GM23338 (cell line): ENCODE results near the gene COL6A1. TPM values are rescaled to one million over a fixed set of nuclear protein-coding genes. Genes with fewer than 3 reads are reported as not detected.

ENCODE experiments used
- ATAC-seq: fragments of 200-7000 bp; cut with Tn5 transposase; 3 replicates; pipeline ENCODE4 v1.9.1; 2020
- DNase-seq: peaks from one replicate; pipeline ENCODE4 v3.0.0-alpha.2; 2015; ENCODE audit warnings: low spot score
- H2AFZ ChIP-seq: fragments of 200-600 bp; sonication (generic); 2 replicates; pipeline ENCODE4 v1.8.0; 2016; ENCODE audit warnings: antibody characterized with exemption, mild to moderate bottlenecking, moderate library complexity
- H3F3A ChIP-seq: fragments of 200-600 bp; sonication (generic); replicated peaks from 2 replicates; pipeline ENCODE4 v1.8.0; 2017; ENCODE audit warnings: antibody characterized with exemption, mixed run types, low read depth
- H3K27ac ChIP-seq: fragments of 200-600 bp; sonication (generic); 2 replicates; pipeline ENCODE4 v1.6.1; 2016; ENCODE audit warnings: low read depth
- H3K27me3 ChIP-seq: fragments of 200-600 bp; sonication (generic); 2 replicates; pipeline ENCODE4 v1.8.0; 2016; ENCODE audit warnings: mild to moderate bottlenecking, mixed run types, moderate library complexity; ENCODE audit not compliant: insufficient read depth
- H3K36me3 ChIP-seq: fragments of 200-600 bp; sonication (generic); 2 replicates; pipeline ENCODE4 v1.8.0; 2016; ENCODE audit warnings: mild to moderate bottlenecking; ENCODE audit not compliant: insufficient read depth
- H3K4me1 ChIP-seq: fragments of 200-600 bp; sonication (generic); 2 replicates; pipeline ENCODE4 v1.8.0; 2016; ENCODE audit warnings: mild to moderate bottlenecking, moderate library complexity; ENCODE audit not compliant: insufficient read depth
- H3K4me2 ChIP-seq: fragments of 200-600 bp; sonication (generic); 2 replicates; pipeline ENCODE4 v1.7.1; 2017; ENCODE audit warnings: mixed run types
- H3K4me3 ChIP-seq: fragments of 200-600 bp; sonication (generic); 2 replicates; pipeline ENCODE4 v1.6.1; 2016; ENCODE audit warnings: mixed run types
- H3K79me2 ChIP-seq: fragments of 200-600 bp; sonication (generic); replicated peaks from 2 replicates; pipeline ENCODE4 v1.8.0; 2017; ENCODE audit warnings: mild to moderate bottlenecking; ENCODE audit not compliant: insufficient read depth
- H3K9me2 ChIP-seq: fragments of 200-600 bp; sonication (generic); 2 replicates; pipeline ENCODE4 v1.8.0; 2017; ENCODE audit not compliant: insufficient read depth
- H4K20me1 ChIP-seq: fragments of 200-600 bp; sonication (generic); replicated peaks from 2 replicates; pipeline ENCODE4 v1.8.0; 2017; ENCODE audit warnings: mild to moderate bottlenecking; ENCODE audit not compliant: insufficient read depth
- H3K27ac Mint-ChIP-seq: 2 replicates; pipeline ENCODE4 v1.8.0; 2020; ENCODE audit warnings: inconsistent platforms, mild to moderate bottlenecking, moderate library complexity, mixed read lengths
- H3K27me3 Mint-ChIP-seq: 3 replicates; pipeline ENCODE4 v1.8.0; 2022; ENCODE audit warnings: low read depth, mild to moderate bottlenecking, moderate library complexity, mixed read lengths, inconsistent platforms; ENCODE audit not compliant: insufficient read depth, poor library complexity
- H3K36me3 Mint-ChIP-seq: 3 replicates; pipeline ENCODE4 v1.8.0; 2021; ENCODE audit warnings: low read depth, mild to moderate bottlenecking, inconsistent platforms, moderate library complexity, mixed read lengths
- H3K4me1 Mint-ChIP-seq: 3 replicates; pipeline ENCODE4 v1.8.0; 2020; ENCODE audit warnings: mild to moderate bottlenecking, inconsistent platforms, mixed read lengths
- H3K4me3 Mint-ChIP-seq: 3 replicates; pipeline ENCODE4 v1.8.0; 2021; ENCODE audit warnings: moderate library complexity, mild to moderate bottlenecking, inconsistent platforms, mixed read lengths
- H3K9me3 Mint-ChIP-seq: 3 replicates; pipeline ENCODE4 v1.8.0; 2020; ENCODE audit warnings: moderate library complexity, mild to moderate bottlenecking, inconsistent platforms, mixed read lengths
- CREB1 ChIP-seq: fragments of 250-450 bp; sonication (Bioruptor Pico); IDR thresholded peaks from 2 replicates; pipeline ENCODE4 v1.5.0; 2020; ENCODE audit warnings: low read depth, mild to moderate bottlenecking, moderate library complexity
- EZH2phosphoT487 ChIP-seq: fragments of 200-600 bp; sonication (generic); IDR thresholded peaks from one replicate; pipeline ENCODE4 v1.8.1; 2018; ENCODE audit warnings: antibody characterized with exemption; ENCODE audit not compliant: unreplicated experiment
- JUNB ChIP-seq: IDR thresholded peaks from one replicate; pipeline ENCODE4 v1.6.1; 2016; ENCODE audit warnings: antibody characterized with exemption; ENCODE audit not compliant: unreplicated experiment
- NANOG ChIP-seq: IDR thresholded peaks from 2 replicates; pipeline ENCODE4 v1.6.1; 2016; ENCODE audit warnings: antibody characterized with exemption, borderline replicate concordance
- POLR2AphosphoS5 ChIP-seq: IDR thresholded peaks from 2 replicates; pipeline ENCODE4 v1.6.1; 2016; ENCODE audit warnings: antibody characterized with exemption, low read depth
- STAT1 ChIP-seq: IDR thresholded peaks from one replicate; pipeline ENCODE4 v1.6.1; 2016; ENCODE audit warnings: antibody characterized with exemption; ENCODE audit not compliant: unreplicated experiment
- ZNF114 ChIP-seq: fragments of 250-450 bp; sonication (Bioruptor Pico); IDR thresholded peaks from 2 replicates; pipeline ENCODE4 v1.5.0; 2020; ENCODE audit warnings: mild to moderate bottlenecking, moderate library complexity
- ZNF462 ChIP-seq: fragments of 250-450 bp; sonication (Bioruptor Pico); IDR thresholded peaks from 2 replicates; pipeline ENCODE4 v1.5.0; 2020; ENCODE audit warnings: mild to moderate bottlenecking, moderate library complexity
- polyA plus RNA-seq: library from polyadenylated mRNA; unstranded; fragments of >200 nt; fragmentation: Nextera tagmentation; extraction: Ambion mirVana; gene quantifications from 2 replicates; pipeline ENCODE4 v1.2.1, GENCODE V29; 2016
- total RNA-seq: library from RNA; depleted of rRNA; stranded (reverse); fragments of >200 nt; shearing (Covaris generic); gene quantifications from 2 replicates; pipeline ENCODE4 v1.2.3, GENCODE V29; 2014
- TF ChIP-seq, protein P1 (sequence below), 2 experiments: fragments of 200-600 bp in 1 of 2; sonication (generic) in 1 of 2; conservative IDR thresholded peaks; 2 replicates each; pipeline versions ENCODE4 v1.5.1 to v1.6.1; 2016 to 2017; ENCODE audit warnings: antibody characterized with exemption in 2 of 2, low read depth in 2 of 2, mild to moderate bottlenecking in 2 of 2, moderate library complexity in 1 of 2

COL6A1 gene
- total and polyA plus RNA-seq, 2 experiments from 2014 or later, result 76.0 to 180 TPM

DNA sequence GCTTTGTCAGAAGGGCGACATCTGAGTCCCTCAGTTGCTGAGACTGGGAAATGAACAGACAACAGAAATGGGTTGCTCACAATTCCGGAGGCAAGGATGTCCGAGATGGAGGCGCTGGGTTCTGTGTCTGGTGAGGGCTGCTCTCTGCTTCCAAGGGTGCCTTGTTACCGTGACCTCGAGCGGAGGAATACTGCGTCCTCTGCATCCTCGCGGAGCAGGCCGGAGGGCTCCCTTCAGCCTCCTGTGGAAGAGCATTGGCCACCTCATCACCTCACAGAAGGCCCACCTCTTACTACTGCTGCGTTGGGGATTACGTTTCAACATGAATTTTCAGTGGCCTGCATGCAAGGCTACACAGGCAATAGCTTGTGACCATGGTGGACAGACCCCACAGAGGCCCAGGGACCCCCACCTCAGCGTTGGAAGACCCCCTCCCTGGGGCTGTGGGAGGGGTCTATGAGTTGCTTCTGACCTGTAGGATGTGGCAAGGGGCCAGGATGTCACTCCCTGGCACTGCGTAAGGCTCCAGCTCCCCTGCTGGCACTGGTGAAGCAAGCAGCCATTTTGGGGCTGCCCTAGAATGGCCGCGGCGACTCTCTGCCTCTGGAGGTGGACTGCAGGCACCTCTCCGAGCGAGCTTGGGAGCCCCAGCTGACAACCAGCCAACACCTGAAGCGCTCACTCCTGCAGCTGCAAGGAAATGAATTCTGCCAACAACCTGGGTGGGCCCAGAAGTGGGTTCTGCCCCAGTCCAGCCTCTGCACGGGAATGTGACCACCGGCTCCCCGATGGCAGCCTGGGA lies 36.3 kb upstream of the COL6A1 start (continued):
- TF ChIP-seq ZNF462 (no peak), POLR2AphosphoS5 (no peak), ZNF114 (no peak)
- TF ChIP-seq, protein P1, sequence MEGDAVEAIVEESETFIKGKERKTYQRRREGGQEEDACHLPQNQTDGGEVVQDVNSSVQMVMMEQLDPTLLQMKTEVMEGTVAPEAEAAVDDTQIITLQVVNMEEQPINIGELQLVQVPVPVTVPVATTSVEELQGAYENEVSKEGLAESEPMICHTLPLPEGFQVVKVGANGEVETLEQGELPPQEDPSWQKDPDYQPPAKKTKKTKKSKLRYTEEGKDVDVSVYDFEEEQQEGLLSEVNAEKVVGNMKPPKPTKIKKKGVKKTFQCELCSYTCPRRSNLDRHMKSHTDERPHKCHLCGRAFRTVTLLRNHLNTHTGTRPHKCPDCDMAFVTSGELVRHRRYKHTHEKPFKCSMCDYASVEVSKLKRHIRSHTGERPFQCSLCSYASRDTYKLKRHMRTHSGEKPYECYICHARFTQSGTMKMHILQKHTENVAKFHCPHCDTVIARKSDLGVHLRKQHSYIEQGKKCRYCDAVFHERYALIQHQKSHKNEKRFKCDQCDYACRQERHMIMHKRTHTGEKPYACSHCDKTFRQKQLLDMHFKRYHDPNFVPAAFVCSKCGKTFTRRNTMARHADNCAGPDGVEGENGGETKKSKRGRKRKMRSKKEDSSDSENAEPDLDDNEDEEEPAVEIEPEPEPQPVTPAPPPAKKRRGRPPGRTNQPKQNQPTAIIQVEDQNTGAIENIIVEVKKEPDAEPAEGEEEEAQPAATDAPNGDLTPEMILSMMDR (conservative IDR thresholded peaks at IDR 0.05; ENCODE audit: low read depth in 2 of 2), result no peak

GRCh38 chr21:45945868-45946210 lies 35.7 kb upstream of the COL6A1 start:
- no peaks in the 10 kb centered on the region for H3K9me2 ChIP-seq
- no peaks in the 10 kb centered on the region; the same call in 2 of the 3 replicates for H3K36me3 Mint-ChIP-seq
- no peaks in the 10 kb centered on the region for H3K9me3 Mint-ChIP-seq
- H3K27ac ChIP-seq, result no peak overlapping the region
- TF ChIP-seq NANOG (no peak), STAT1 (no peak), CREB1 (CRISPR knock-in tag) (no peak), JUNB (no peak), ZNF114 (no peak), EZH2phosphoT487 (no peak)
- H2AFZ ChIP-seq, result no peak overlapping the region
- peaks cover 15% of the 10 kb centered on the region for H3K27me3 Mint-ChIP-seq
- H3K27me3 ChIP-seq, result no peaks in the 10 kb centered on the region
- no peak overlapping the region for H3K4me3 Mint-ChIP-seq
- peaks cover 6% of the 10 kb centered on the region for H3K4me1 Mint-ChIP-seq
- H3K4me2 ChIP-seq, result no peak overlapping the region
- no peak for DNase-seq
- no peak for ATAC-seq
- H3K36me3 ChIP-seq, result no peaks in the 10 kb centered on the region
- H3K27ac Mint-ChIP-seq, result no peak overlapping the region
- H3F3A ChIP-seq, result no peaks in the 10 kb centered on the region
- H3K4me1 ChIP-seq, result no peaks in the 10 kb centered on the region
- no peaks in the 10 kb centered on the region for H4K20me1 ChIP-seq
- no peak overlapping the region for H3K4me3 ChIP-seq
- H3K79me2 ChIP-seq, result no peaks in the 10 kb centered on the region
